IMR-90 (cell line): ENCODE data around the gene SLX4IP. TPM values are rescaled to one million over a fixed set of nuclear protein-coding genes. Genes with fewer than 3 reads are reported as not detected.

Source experiments
- ATAC-seq: fragments of 200-7000 bp; cut with Tn5 transposase; 2 replicates; pipeline ENCODE4 v1.9.1; 2020; ENCODE audit warnings: low read depth, mild to moderate bottlenecking, moderate library complexity
- BruUV-seq: library from RNA; stranded (reverse); fragments of 400-500 nt; replicated peaks from 2 replicates; lab custom pipeline; 2021; lab: Mats Ljungman, UMichigan
- CTCF ChIA-PET: fragments of 300-600 bp; formaldehyde crosslinking; extraction: SDS; loops from one replicate; lab custom pipeline; 2021; ENCODE audit warnings: antibody characterized with exemption; lab: Yijun Ruan, JAX
- POLR2A ChIA-PET: fragments of 300-600 bp; sonication (Branson Sonifier 250); formaldehyde crosslinking; loops from one replicate; lab custom pipeline; 2022; ENCODE audit warnings: antibody characterized with exemption; ENCODE audit not compliant: unreplicated experiment; lab: Charles Lee
- DNase-seq: peaks from one replicate; pipeline ENCODE4 v3.0.0; 2013
- H2AFZ ChIP-seq: replicated peaks from 2 replicates; pipeline ENCODE3; 2013; ENCODE audit warnings: low read length, mild to moderate bottlenecking; ENCODE audit not compliant: poor library complexity
- H2AK5ac ChIP-seq: 2 replicates; pipeline ENCODE4 v1.6.1; 2013; ENCODE audit warnings: low read depth, low read length, inconsistent platforms
- H2AK9ac ChIP-seq: replicated peaks from 2 replicates; pipeline ENCODE3; 2013; ENCODE audit warnings: mild to moderate bottlenecking, low read depth, low read length, moderate library complexity; ENCODE audit not compliant: poor library complexity
- H2BK120ac ChIP-seq: 2 replicates; pipeline ENCODE4 v1.6.1; 2013; ENCODE audit warnings: low read depth, low read length, inconsistent platforms
- H2BK15ac ChIP-seq: 3 replicates; pipeline ENCODE4 v1.6.1; 2013; ENCODE audit warnings: low read depth, low read length, inconsistent platforms
- H2BK20ac ChIP-seq: 2 replicates; pipeline ENCODE4 v1.6.1; 2013; ENCODE audit warnings: low read depth, mild to moderate bottlenecking, inconsistent platforms, low read length, moderate library complexity
- H2BK5ac ChIP-seq: 2 replicates; pipeline ENCODE4 v1.6.1; 2013; ENCODE audit warnings: mild to moderate bottlenecking, low read depth, low read length, inconsistent platforms; ENCODE audit not compliant: poor library complexity, severe bottlenecking
- H3K14ac ChIP-seq: replicated peaks from 2 replicates; pipeline ENCODE4 v1.6.1; 2013; ENCODE audit warnings: low read depth, low read length, inconsistent platforms
- H3K18ac ChIP-seq: 2 replicates; pipeline ENCODE4 v1.6.1; 2013; ENCODE audit warnings: low read depth, low read length, control low read depth
- H3K23ac ChIP-seq: 2 replicates; pipeline ENCODE4 v1.6.1; 2013; ENCODE audit warnings: low read depth, low read length, inconsistent platforms
- H3K27ac ChIP-seq: 2 replicates; pipeline ENCODE4 v1.5.1; 2013; ENCODE audit warnings: mild to moderate bottlenecking, control low read depth, low read length; ENCODE audit not compliant: insufficient read depth
- H3K27me3 ChIP-seq: 2 replicates; pipeline ENCODE4 v1.6.1; 2013; ENCODE audit warnings: low read length; ENCODE audit not compliant: control insufficient read depth, insufficient read depth
- H3K36me3 ChIP-seq: 2 replicates; pipeline ENCODE4 v1.6.1; 2013; ENCODE audit warnings: low read length, mixed read lengths; ENCODE audit not compliant: control insufficient read depth, insufficient read depth
- H3K4ac ChIP-seq: 2 replicates; pipeline ENCODE4 v1.6.1; 2013; ENCODE audit warnings: low read depth, low read length, inconsistent platforms
- H3K4me1 ChIP-seq: 2 replicates; pipeline ENCODE4 v1.6.1; 2013; ENCODE audit warnings: low read length, mixed read lengths; ENCODE audit not compliant: control insufficient read depth, insufficient read depth
- H3K4me2 ChIP-seq: 2 replicates; pipeline ENCODE4 v1.6.1; 2013; ENCODE audit warnings: low read depth, mild to moderate bottlenecking, control low read depth, low read length, moderate library complexity
- H3K4me3 ChIP-seq: 2 replicates; pipeline ENCODE4 v1.5.1; 2013; ENCODE audit warnings: low read depth, mild to moderate bottlenecking, control low read depth, low read length, moderate library complexity; ENCODE audit not compliant: insufficient read depth
- H3K56ac ChIP-seq: 2 replicates; pipeline ENCODE4 v1.6.1; 2013; ENCODE audit warnings: low read length, inconsistent platforms; ENCODE audit not compliant: insufficient read depth; ENCODE audit errors: extremely low read depth
- H3K79me1 ChIP-seq, 2 experiments: 2 replicates each; pipeline ENCODE4 v1.6.1; 2013; ENCODE audit warnings: low read length in 2 of 2, inconsistent platforms in 1 of 2, low read depth in 1 of 2
- H3K9ac ChIP-seq: 2 replicates; pipeline ENCODE4 v1.6.1; 2013; ENCODE audit warnings: low read depth, low read length, control low read depth
- H3K9me1 ChIP-seq: 2 replicates; pipeline ENCODE4 v1.6.1; 2013; ENCODE audit warnings: low read length, inconsistent platforms; ENCODE audit not compliant: insufficient read depth
- H3K9me3 ChIP-seq: 2 replicates; pipeline ENCODE4 v1.6.1; 2013; ENCODE audit warnings: low read length; ENCODE audit not compliant: control insufficient read depth, insufficient read depth
- H4K20me1 ChIP-seq: 2 replicates; pipeline ENCODE4 v1.6.1; 2013; ENCODE audit warnings: low read length, inconsistent platforms; ENCODE audit not compliant: insufficient read depth
- H4K5ac ChIP-seq: 2 replicates; pipeline ENCODE4 v1.6.1; 2013; ENCODE audit warnings: mild to moderate bottlenecking, low read depth, low read length, control low read depth
- H4K8ac ChIP-seq, 2 experiments: 2 replicates each; pipeline ENCODE4 v1.6.1; 2013; ENCODE audit warnings: low read depth in 2 of 2, low read length in 2 of 2, control low read depth in 1 of 2, inconsistent platforms in 1 of 2
- H4K91ac ChIP-seq: 2 replicates; pipeline ENCODE4 v1.6.1; 2013; ENCODE audit warnings: low read depth, low read length, inconsistent platforms; ENCODE audit not compliant: insufficient read depth
- BHLHE40 ChIP-seq: fragments of 150-350 bp; IDR thresholded peaks from 2 replicates; pipeline ENCODE4 v1.6.1; 2016; ENCODE audit warnings: mild to moderate bottlenecking, low read depth, low read length
- CEBPB ChIP-seq: IDR thresholded peaks from 2 replicates; pipeline ENCODE4 v1.6.1; 2012; ENCODE audit warnings: low read depth, low read length, improper control_type of control experiment
- CHD1 ChIP-seq: IDR thresholded peaks from 2 replicates; pipeline ENCODE4 v1.6.1; 2012; ENCODE audit warnings: low read depth, low read length, improper control_type of control experiment
- MAFK ChIP-seq: IDR thresholded peaks from 2 replicates; pipeline ENCODE4 v1.6.1; 2012; ENCODE audit warnings: low read depth, low read length, improper control_type of control experiment
- MAZ ChIP-seq: IDR thresholded peaks from 2 replicates; pipeline ENCODE4 v1.6.1; 2012; ENCODE audit warnings: low read depth, mild to moderate bottlenecking, low read length, improper control_type of control experiment, moderate library complexity, borderline replicate concordance
- MXI1 ChIP-seq: IDR thresholded peaks from 2 replicates; pipeline ENCODE4 v1.6.1; 2012; ENCODE audit warnings: low read depth, mild to moderate bottlenecking, low read length, moderate library complexity, borderline replicate concordance
- NFE2L2 ChIP-seq: fragments of 150-350 bp; IDR thresholded peaks from 2 replicates; pipeline ENCODE4 v1.6.1; 2016; ENCODE audit warnings: low read depth, mild to moderate bottlenecking, low read length
- POLR2A ChIP-seq: IDR thresholded peaks from 2 replicates; pipeline ENCODE4 v1.6.1; 2012; ENCODE audit warnings: mild to moderate bottlenecking, low read depth, low read length
- RAD21 ChIP-seq: IDR thresholded peaks from 2 replicates; pipeline ENCODE4 v1.6.1; 2012; ENCODE audit warnings: low read length, improper control_type of control experiment
- RCOR1 ChIP-seq: IDR thresholded peaks from 2 replicates; pipeline ENCODE4 v1.6.1; 2012; ENCODE audit warnings: mild to moderate bottlenecking, low read length, improper control_type of control experiment; ENCODE audit not compliant: insufficient replicate concordance
- RFX5 ChIP-seq: IDR thresholded peaks from 2 replicates; pipeline ENCODE4 v1.8.0; 2012; ENCODE audit warnings: low read depth, mild to moderate bottlenecking, low read length, moderate library complexity
- SMC3 ChIP-seq: fragments of 150-350 bp; IDR thresholded peaks from 2 replicates; pipeline ENCODE4 v1.6.1; 2016; ENCODE audit warnings: low read depth, mild to moderate bottlenecking, antibody characterized with exemption, low read length, moderate library complexity
- WGBS, 2 experiments: methylation state at CpG; one replicate each; pipeline versions ENCODE4 v1.1.5 to v1.1.7; 2013; ENCODE audit warnings: missing lambda C conversion rate in 2 of 2; ENCODE audit not compliant: insufficient read length in 1 of 2; ENCODE audit errors: extremely low coverage in 2 of 2; 5-methylcytosine and 5-hydroxymethylcytosine counted together
- dilution Hi-C: fragments of 300-500 bp; cut with HindIII; formaldehyde crosslinking; loops from one replicate; pipeline ENCODE4 v1.14.3; 2018; ENCODE audit warnings: low sequenced_read_pairs; ENCODE audit not compliant: unreplicated experiment
- in situ Hi-C: fragments of 300-500 bp; cut with MboI; formaldehyde crosslinking; loops from 3 replicates; pipeline ENCODE4 v1.14.3; 2019; ENCODE audit warnings: low sequenced_read_pairs, inconsistent platforms, mixed read lengths
- intact Hi-C: fragments of 100-400 bp; cut with micrococcal nuclease; formaldehyde crosslinking; loops from 2 replicates; pipeline ENCODE4 v1.10.0; 2022
- polyA plus RNA-seq, 3 experiments: library from polyadenylated mRNA; depleted of rRNA; stranded (reverse); fragments of >200 nt; gene quantifications; 2 replicates each; pipeline ENCODE4 v1.2.3, GENCODE V29; 2012; ENCODE audit warnings: low replicate concordance in 1 of 3
- total RNA-seq: library from RNA; depleted of rRNA; stranded (reverse); fragments of >200 nt; gene quantifications from 2 replicates; pipeline ENCODE4 v1.2.3, GENCODE V29; 2012
- TF ChIP-seq, protein P1 (sequence below): fragments of 150-350 bp; IDR thresholded peaks from 2 replicates; pipeline ENCODE4 v1.6.1; 2017; ENCODE audit warnings: mild to moderate bottlenecking, antibody characterized with exemption, low read length, low read depth
- TF ChIP-seq, protein P2 (sequence below): fragments of 150-350 bp; IDR thresholded peaks from 2 replicates; pipeline ENCODE4 v1.6.1; 2016; ENCODE audit warnings: low read depth, mild to moderate bottlenecking, low read length, moderate library complexity, borderline replicate concordance
- TF ChIP-seq, protein P3 (sequence below): conservative IDR thresholded peaks from 2 replicates; pipeline ENCODE4 v1.5.1; 2012; ENCODE audit warnings: mild to moderate bottlenecking, low read depth, low read length, improper control_type of control experiment

The SLX4IP gene
- total and polyA plus RNA-seq, 2 of the 4 experiments (the other 2 are of a cell fraction): 1.3 to 5.9 TPM

DNA sequence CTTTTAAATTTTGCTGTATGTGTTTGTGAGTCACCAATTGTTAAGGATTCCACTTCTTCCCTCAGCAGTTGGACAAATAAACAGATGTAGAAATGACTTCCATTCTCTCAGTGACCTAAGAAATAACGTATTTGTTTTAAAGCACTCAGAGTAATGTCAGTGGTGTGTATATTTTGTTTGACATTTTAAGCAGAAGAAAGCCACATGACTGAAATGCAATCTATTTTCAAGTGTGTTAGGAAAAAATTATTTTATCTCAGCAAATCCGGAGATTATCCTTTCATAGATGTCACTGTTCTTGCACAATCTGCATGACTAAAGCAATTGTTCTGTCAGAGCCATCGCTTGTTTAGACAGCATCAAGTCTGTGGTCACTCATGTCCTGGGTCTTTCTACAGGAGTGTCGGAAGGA is 161.6 kb downstream of the SLX4IP start:
- H2BK5ac ChIP-seq: peak overlapping the region; percentile 72
- H3K27ac ChIP-seq: no peak overlapping the region
- no peaks in the 10 kb centered on the region for H4K20me1 ChIP-seq
- DNase-seq (peak; percentile 95), ATAC-seq (peak; percentile 72)
- no peak overlapping the region for H3K23ac ChIP-seq
- H2BK120ac ChIP-seq: peak overlapping the region; percentile 84; the same call in 1 of the 2 replicates
- no peak overlapping the region for H3K4ac ChIP-seq
- no peak overlapping the region for H2AFZ ChIP-seq
- no peak overlapping the region for H2AK9ac ChIP-seq
- intact Hi-C loops (loop anchor here (5.0 kb wide), 2 partner anchors 41 to 326 kb away; no protein-coding TSS in a partner anchor), dilution Hi-C loops (no loop called here), in situ Hi-C loops (no loop called here)
- H3K79me1 ChIP-seq: peaks cover 0 to 3% of the 10 kb centered on the region in 2 experiments; a peak in 1 of 4 replicates
- CTCF ChIA-PET: interaction anchor here (0.6 kb wide), 1 partner anchor 40 kb away, joined by 3 read pairs; no protein-coding TSS in a partner anchor
- H3K9ac ChIP-seq: no peak overlapping the region
- BruUV-seq: no TSS peak
- H3K36me3 ChIP-seq: no peaks in the 10 kb centered on the region
- H3K4me2 ChIP-seq: peak overlapping the region; percentile 16; the same call in 1 of the 2 replicates
- peak overlapping the region; percentile 2; the same call in 2 of the 3 replicates for H2BK15ac ChIP-seq
- peaks cover 6% of the 10 kb centered on the region for H3K9me1 ChIP-seq
- no peak overlapping the region for H4K5ac ChIP-seq
- peaks cover 18% of the 10 kb centered on the region for H3K4me1 ChIP-seq
- H3K9me3 ChIP-seq: no peaks in the 10 kb centered on the region
- WGBS, 2 experiments: 0% methylated on average over 1 of the region's 4 CpGs; no CpG with 5 or more reads in 1 of the 2 experiments
- H4K8ac ChIP-seq: no peak overlapping the region
- H2AK5ac ChIP-seq: no peak overlapping the region
- no peak overlapping the region for H2BK20ac ChIP-seq
- POLR2A ChIA-PET: no interaction called here
- H3K27me3 ChIP-seq: no peaks in the 10 kb centered on the region
- no peak overlapping the region for H3K56ac ChIP-seq
- no peak overlapping the region for H4K91ac ChIP-seq
- no peak overlapping the region for H3K14ac ChIP-seq
- H3K4me3 ChIP-seq: no peak overlapping the region
- H3K18ac ChIP-seq: peak overlapping the region; percentile 91; the same call in 1 of the 2 replicates
- TF ChIP-seq RFX5: no peak
- 0 out of 2 replicates have a peak, but pooled peaks have one; percentile 1 for TF ChIP-seq MAFK
- TF ChIP-seq MXI1: 0 out of 2 replicates have a peak, but pooled peaks have one; percentile 24
- TF ChIP-seq SMC3: 0 out of 2 replicates have a peak, but pooled peaks have one; percentile 0
- peak; percentile 31; the same call in 1 of the 2 replicates for TF ChIP-seq BHLHE40
- TF ChIP-seq RCOR1: no peak
- TF ChIP-seq, protein P1, sequence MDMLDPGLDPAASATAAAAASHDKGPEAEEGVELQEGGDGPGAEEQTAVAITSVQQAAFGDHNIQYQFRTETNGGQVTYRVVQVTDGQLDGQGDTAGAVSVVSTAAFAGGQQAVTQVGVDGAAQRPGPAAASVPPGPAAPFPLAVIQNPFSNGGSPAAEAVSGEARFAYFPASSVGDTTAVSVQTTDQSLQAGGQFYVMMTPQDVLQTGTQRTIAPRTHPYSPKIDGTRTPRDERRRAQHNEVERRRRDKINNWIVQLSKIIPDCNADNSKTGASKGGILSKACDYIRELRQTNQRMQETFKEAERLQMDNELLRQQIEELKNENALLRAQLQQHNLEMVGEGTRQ: 0 out of 2 replicates have a peak, but pooled peaks have one; percentile 45
- no peak for TF ChIP-seq RAD21
- no peak for TF ChIP-seq POLR2A
- TF ChIP-seq CHD1: no peak
- TF ChIP-seq, protein P2, sequence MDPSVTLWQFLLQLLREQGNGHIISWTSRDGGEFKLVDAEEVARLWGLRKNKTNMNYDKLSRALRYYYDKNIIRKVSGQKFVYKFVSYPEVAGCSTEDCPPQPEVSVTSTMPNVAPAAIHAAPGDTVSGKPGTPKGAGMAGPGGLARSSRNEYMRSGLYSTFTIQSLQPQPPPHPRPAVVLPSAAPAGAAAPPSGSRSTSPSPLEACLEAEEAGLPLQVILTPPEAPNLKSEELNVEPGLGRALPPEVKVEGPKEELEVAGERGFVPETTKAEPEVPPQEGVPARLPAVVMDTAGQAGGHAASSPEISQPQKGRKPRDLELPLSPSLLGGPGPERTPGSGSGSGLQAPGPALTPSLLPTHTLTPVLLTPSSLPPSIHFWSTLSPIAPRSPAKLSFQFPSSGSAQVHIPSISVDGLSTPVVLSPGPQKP: no peak
- peak; percentile 99 for TF ChIP-seq CEBPB
- no peak for TF ChIP-seq NFE2L2
- TF ChIP-seq MAZ: no peak
- TF ChIP-seq, protein P3, sequence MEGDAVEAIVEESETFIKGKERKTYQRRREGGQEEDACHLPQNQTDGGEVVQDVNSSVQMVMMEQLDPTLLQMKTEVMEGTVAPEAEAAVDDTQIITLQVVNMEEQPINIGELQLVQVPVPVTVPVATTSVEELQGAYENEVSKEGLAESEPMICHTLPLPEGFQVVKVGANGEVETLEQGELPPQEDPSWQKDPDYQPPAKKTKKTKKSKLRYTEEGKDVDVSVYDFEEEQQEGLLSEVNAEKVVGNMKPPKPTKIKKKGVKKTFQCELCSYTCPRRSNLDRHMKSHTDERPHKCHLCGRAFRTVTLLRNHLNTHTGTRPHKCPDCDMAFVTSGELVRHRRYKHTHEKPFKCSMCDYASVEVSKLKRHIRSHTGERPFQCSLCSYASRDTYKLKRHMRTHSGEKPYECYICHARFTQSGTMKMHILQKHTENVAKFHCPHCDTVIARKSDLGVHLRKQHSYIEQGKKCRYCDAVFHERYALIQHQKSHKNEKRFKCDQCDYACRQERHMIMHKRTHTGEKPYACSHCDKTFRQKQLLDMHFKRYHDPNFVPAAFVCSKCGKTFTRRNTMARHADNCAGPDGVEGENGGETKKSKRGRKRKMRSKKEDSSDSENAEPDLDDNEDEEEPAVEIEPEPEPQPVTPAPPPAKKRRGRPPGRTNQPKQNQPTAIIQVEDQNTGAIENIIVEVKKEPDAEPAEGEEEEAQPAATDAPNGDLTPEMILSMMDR: no peak
